Measurements from ENCODE around the gene VWF. TPM values are rescaled to one million over a fixed set of nuclear protein-coding genes. Genes with fewer than 3 reads are reported as not detected.

VWF gene
- total RNA-seq, 2 donors from 2014 or later, result 248 to 476 TPM

DNA sequence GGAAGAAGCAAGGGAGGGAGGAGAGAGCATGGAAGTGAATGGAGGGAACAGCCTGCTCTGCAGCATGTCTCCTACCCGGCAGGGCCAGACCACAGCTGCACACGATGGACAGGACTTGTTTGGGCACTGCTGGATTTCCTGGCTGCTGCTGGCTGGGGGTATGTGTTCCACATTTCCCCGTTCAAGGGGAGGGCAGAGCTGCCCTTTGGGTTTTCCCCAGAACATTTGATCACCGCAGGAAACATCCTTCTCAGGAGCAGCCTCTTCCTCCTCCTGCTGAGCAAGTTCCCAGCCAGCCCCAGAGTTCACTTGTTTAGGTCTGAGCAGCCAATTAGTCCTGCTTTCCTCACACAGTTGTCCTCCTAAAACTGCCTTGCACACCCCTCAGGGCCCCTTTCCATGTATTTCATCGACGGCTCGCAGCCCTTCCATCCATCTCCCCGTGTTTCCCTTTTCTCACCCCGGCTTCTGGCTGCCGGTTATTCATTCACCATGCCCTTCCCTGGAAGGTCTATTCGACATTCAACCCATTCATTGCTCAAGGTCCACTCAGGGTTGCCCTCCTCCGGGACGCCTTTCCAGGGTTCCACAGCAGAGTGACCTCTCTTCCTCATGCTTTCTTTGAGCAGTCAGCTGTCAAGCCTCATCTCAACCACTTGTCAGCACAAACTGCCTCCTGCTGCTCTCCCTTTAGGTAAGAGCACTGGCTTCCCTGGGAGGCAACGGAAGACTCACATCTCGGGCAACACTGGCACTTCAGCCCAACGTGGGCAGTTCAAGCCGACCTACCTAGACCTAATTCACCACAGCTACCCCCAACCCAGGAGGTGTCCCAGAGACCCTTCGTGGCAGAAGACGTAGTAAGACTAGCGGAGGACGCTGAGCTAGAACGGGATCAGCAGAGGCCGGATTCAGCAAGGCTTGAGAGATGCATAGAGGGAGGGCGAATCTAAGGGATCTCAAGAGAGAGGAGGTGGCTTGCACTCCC lies 159.3 kb downstream of the VWF start:
- no peak overlapping the region for H3K27ac ChIP-seq (ENCODE audit: low read depth, low read length)
- H3K36me3 Mint-ChIP-seq (ENCODE audit: low read depth), result peaks cover 69% of the 10 kb centered on the region
- no peaks in the 10 kb centered on the region for H3K27me3 ChIP-seq (ENCODE audit: control insufficient read depth, insufficient read depth, low read length, poor library complexity, severe bottlenecking)
- H3K4me3 Mint-ChIP-seq, result no peak overlapping the region
- no peak overlapping the region for H3K9ac ChIP-seq (ENCODE audit: extremely low read depth, low read length, poor library complexity, severe bottlenecking)
- peaks cover 22% of the 10 kb centered on the region for H3K4me1 Mint-ChIP-seq
- peak; percentile 87 for DNase-seq
- H3K36me3 ChIP-seq (ENCODE audit: control insufficient read depth, insufficient read depth, low read length), result peaks cover 16% of the 10 kb centered on the region
- WGBS, 2 experiments (ENCODE audit: insufficient coverage in 1 of 2, insufficient read length in 1 of 2), result 56 to 58% methylated on average over 17 to 24 of the region's 24 CpGs
- H3K27ac Mint-ChIP-seq, result peak overlapping the region; percentile 2
- no peaks in the 10 kb centered on the region for H3K9me3 Mint-ChIP-seq
- H3K4me3 ChIP-seq (ENCODE audit: low read length), result no peak overlapping the region
- TF ChIP-seq, protein P1, sequence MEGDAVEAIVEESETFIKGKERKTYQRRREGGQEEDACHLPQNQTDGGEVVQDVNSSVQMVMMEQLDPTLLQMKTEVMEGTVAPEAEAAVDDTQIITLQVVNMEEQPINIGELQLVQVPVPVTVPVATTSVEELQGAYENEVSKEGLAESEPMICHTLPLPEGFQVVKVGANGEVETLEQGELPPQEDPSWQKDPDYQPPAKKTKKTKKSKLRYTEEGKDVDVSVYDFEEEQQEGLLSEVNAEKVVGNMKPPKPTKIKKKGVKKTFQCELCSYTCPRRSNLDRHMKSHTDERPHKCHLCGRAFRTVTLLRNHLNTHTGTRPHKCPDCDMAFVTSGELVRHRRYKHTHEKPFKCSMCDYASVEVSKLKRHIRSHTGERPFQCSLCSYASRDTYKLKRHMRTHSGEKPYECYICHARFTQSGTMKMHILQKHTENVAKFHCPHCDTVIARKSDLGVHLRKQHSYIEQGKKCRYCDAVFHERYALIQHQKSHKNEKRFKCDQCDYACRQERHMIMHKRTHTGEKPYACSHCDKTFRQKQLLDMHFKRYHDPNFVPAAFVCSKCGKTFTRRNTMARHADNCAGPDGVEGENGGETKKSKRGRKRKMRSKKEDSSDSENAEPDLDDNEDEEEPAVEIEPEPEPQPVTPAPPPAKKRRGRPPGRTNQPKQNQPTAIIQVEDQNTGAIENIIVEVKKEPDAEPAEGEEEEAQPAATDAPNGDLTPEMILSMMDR (conservative IDR thresholded peaks at IDR 0.05), result no peak
- no peaks in the 10 kb centered on the region for H3K27me3 Mint-ChIP-seq (ENCODE audit: insufficient read depth)
- no peaks in the 10 kb centered on the region for H3K9me3 ChIP-seq (ENCODE audit: control insufficient read depth, low read length)
- H3K4me1 ChIP-seq (ENCODE audit: control insufficient read depth, insufficient read depth, low read length), result no peaks in the 10 kb centered on the region

DNA sequence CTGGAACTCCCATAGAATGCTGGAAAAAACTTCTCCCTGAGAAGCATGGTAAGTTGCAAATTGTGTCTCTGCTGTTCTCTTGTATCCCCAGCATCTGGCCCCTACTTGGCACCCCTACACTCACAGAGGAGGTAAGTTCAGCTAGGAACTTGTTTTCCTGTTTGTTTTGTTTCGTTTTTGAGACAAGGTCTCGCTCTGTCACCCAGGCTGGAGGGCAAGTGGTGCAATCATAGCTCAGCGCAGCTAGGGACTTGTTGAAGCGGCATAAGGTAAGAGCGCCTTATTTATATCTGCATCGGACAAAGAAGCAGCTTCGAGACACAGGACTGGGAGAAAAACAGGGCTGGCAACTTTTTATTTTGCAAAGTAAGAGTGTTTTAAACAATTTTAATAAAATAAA lies 161.0 kb downstream of the VWF start:
- 93 to 95% methylated on average over 7 of the region's 7 CpGs for WGBS, 2 experiments (ENCODE audit: insufficient coverage in 1 of 2, insufficient read length in 1 of 2)
- H3K4me1 Mint-ChIP-seq, result peaks cover 22% of the 10 kb centered on the region
- Histone ChIP-seq H3K9me3 (ENCODE audit: control insufficient read depth, low read length) (peaks cover 3% of the 10 kb centered on the region), H3K36me3 (ENCODE audit: control insufficient read depth, insufficient read depth, low read length) (peaks cover 8% of the 10 kb centered on the region), H3K4me3 (ENCODE audit: low read length) (no peak overlapping the region), H3K4me1 (ENCODE audit: control insufficient read depth, insufficient read depth, low read length) (no peaks in the 10 kb centered on the region), H3K27me3 (ENCODE audit: control insufficient read depth, insufficient read depth, low read length, poor library complexity, severe bottlenecking) (no peaks in the 10 kb centered on the region), H3K9ac (ENCODE audit: extremely low read depth, low read length, poor library complexity, severe bottlenecking) (no peak overlapping the region), H3K27ac (ENCODE audit: low read depth, low read length) (no peak overlapping the region)
- no peak overlapping the region for H3K4me3 Mint-ChIP-seq
- DNase-seq, result no peak
- H3K27ac Mint-ChIP-seq, result no peak overlapping the region
- peaks cover 62% of the 10 kb centered on the region for H3K36me3 Mint-ChIP-seq (ENCODE audit: low read depth)
- TF ChIP-seq, protein P1 (conservative IDR thresholded peaks at IDR 0.05), result no peak
- no peaks in the 10 kb centered on the region for H3K27me3 Mint-ChIP-seq (ENCODE audit: insufficient read depth)
- no peaks in the 10 kb centered on the region for H3K9me3 Mint-ChIP-seq

GRCh38 chr12:5960783-5961182 lies 163.7 kb downstream of the VWF start:
- H3K27me3 ChIP-seq (ENCODE audit: control insufficient read depth, insufficient read depth, low read length, poor library complexity, severe bottlenecking), result no peaks in the 10 kb centered on the region
- peak; percentile 83 for DNase-seq
- peaks cover 17% of the 10 kb centered on the region for H3K4me1 Mint-ChIP-seq
- no peaks in the 10 kb centered on the region for H3K27me3 Mint-ChIP-seq (ENCODE audit: insufficient read depth)
- H3K9ac ChIP-seq (ENCODE audit: extremely low read depth, low read length, poor library complexity, severe bottlenecking), result no peak overlapping the region
- 86 to 89% methylated on average over 2 to 4 of the region's 4 CpGs for whole genome bisulfite sequencing, 2 experiments (ENCODE audit: insufficient coverage in 1 of 2, insufficient read length in 1 of 2)
- H3K9me3 Mint-ChIP-seq, result no peaks in the 10 kb centered on the region
- H3K36me3 ChIP-seq (ENCODE audit: control insufficient read depth, insufficient read depth, low read length), result peaks cover 9% of the 10 kb centered on the region
- H3K4me1 ChIP-seq (ENCODE audit: control insufficient read depth, insufficient read depth, low read length), result no peaks in the 10 kb centered on the region
- H3K36me3 Mint-ChIP-seq (ENCODE audit: low read depth), result peaks cover 65% of the 10 kb centered on the region
- H3K27ac ChIP-seq (ENCODE audit: low read depth, low read length), result no peak overlapping the region
- H3K4me3 Mint-ChIP-seq, result no peak overlapping the region
- TF ChIP-seq, protein P1 (conservative IDR thresholded peaks at IDR 0.05), result no peak
- H3K27ac Mint-ChIP-seq, result no peak overlapping the region
- peaks cover 3% of the 10 kb centered on the region for H3K9me3 ChIP-seq (ENCODE audit: control insufficient read depth, low read length)
- H3K4me3 ChIP-seq (ENCODE audit: low read length), result no peak overlapping the region
